Measurements from ENCODE around the gene TPT1.

- TF ChIP-seq, protein P1, sequence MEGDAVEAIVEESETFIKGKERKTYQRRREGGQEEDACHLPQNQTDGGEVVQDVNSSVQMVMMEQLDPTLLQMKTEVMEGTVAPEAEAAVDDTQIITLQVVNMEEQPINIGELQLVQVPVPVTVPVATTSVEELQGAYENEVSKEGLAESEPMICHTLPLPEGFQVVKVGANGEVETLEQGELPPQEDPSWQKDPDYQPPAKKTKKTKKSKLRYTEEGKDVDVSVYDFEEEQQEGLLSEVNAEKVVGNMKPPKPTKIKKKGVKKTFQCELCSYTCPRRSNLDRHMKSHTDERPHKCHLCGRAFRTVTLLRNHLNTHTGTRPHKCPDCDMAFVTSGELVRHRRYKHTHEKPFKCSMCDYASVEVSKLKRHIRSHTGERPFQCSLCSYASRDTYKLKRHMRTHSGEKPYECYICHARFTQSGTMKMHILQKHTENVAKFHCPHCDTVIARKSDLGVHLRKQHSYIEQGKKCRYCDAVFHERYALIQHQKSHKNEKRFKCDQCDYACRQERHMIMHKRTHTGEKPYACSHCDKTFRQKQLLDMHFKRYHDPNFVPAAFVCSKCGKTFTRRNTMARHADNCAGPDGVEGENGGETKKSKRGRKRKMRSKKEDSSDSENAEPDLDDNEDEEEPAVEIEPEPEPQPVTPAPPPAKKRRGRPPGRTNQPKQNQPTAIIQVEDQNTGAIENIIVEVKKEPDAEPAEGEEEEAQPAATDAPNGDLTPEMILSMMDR (IDR thresholded peaks at IDR 0.05), result no peak
- no peak for TF ChIP-seq POLR2A (IDR thresholded peaks at IDR 0.05)
Observed at GRCh38 chr13:45302507-45302906, 38.5 kb downstream of the TPT1 start.
